ENCODE results near the gene ADCY7. TPM values are rescaled to one million over a fixed set of nuclear protein-coding genes. Genes with fewer than 3 reads are reported as not detected.

Gene ADCY7
- total RNA-seq, 1 experiment from 2014 or later = 34.2 TPM

DNA sequence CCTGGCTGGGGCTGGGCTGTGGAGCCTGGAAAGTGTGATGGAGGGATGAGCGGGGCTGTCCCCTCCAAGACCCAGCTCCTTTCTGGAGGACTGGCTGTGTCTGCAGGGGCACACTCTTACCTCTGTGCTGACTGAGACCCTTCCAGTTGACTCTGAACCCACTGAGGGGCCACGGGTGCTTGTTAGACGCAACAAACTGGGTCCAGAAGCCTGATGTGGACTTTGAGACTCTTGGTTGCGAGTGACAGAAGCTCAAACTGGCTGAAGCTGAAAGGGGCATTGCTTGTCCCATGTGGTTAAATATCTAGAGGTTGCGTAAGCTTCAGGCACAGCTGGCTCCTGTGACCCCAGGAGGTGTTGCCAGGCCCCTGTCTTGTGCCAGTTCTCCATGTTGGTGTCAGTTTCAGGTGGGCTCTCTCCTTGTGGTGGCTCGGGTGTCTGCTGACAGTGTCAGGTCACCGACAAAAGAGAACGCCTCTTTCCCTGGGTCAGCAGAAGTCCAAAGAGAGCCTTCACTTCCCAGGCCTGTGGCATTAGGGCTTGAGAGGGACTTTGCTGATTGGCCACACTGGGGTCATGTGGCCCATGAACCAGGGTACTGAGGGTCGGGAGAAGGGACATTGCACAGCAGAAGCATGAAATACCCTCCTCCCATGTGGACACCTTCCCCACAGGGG lies 16.7 kb downstream of the ADCY7 start:
- no peak overlapping the region for H3K4me2 ChIP-seq (ENCODE audit: low read length)
- H3K4me3 ChIP-seq (replicated peaks in 1 of 2; ENCODE audit: low read depth in 1 of 2, low read length in 2 of 2) = no peak overlapping the region
- H3K9me2 ChIP-seq (ENCODE audit: insufficient read depth) = no peaks in the 10 kb centered on the region
- no peak overlapping the region for H3K9ac ChIP-seq (ENCODE audit: low read length)
- TF ChIP-seq CBX3 (IDR thresholded peaks at IDR 0.05; ENCODE audit: low read depth) = no peak
- TF ChIP-seq SRF (IDR thresholded peaks at IDR 0.05; ENCODE audit: low read depth) = no peak
- no peak for TF ChIP-seq SIN3A (IDR thresholded peaks at IDR 0.05; ENCODE audit: low read depth)
- ChIA-PET POLR2A (no interaction called here), RAD21 (ENCODE audit: low non-redundant PET in 1 of 2, low total read pairs in 2 of 2, uncharacterized antibody in 2 of 2, unreplicated experiment in 2 of 2) (no interaction called here), CTCF (no interaction called here)
- BruUV-seq (replicated peaks) = no TSS peak
- H3K79me2 ChIP-seq (ENCODE audit: insufficient read depth, low read length) = peaks cover 4% of the 10 kb centered on the region; the same call in 1 of the 2 replicates
- H3K36me3 ChIP-seq (ENCODE audit: control insufficient read depth in 1 of 2, insufficient read depth in 2 of 2, low read length in 2 of 2) = no peaks in the 10 kb centered on the region
- no peaks in the 10 kb centered on the region for H4K20me1 ChIP-seq (ENCODE audit: insufficient read depth)
- no peaks in the 10 kb centered on the region for H3K4me1 ChIP-seq (ENCODE audit: control insufficient read depth in 1 of 2, insufficient read depth in 2 of 2, low read length in 2 of 2)
- no peaks in the 10 kb centered on the region for H3K27me3 ChIP-seq (ENCODE audit: insufficient read depth, low read length)
- no peak overlapping the region for H3K27ac ChIP-seq (ENCODE audit: low read depth, low read length)
- DNase-seq (ENCODE audit: low read depth, low spot score) (no peak), ATAC-seq (0 out of 2 replicates have a peak, but pooled peaks have one; percentile 15)
- intact Hi-C loops (cut with micrococcal nuclease) = no loop called here
- H2AFZ ChIP-seq (ENCODE audit: low read depth, low read length, poor library complexity, severe bottlenecking) = no peak overlapping the region
- H3K9me3 ChIP-seq (ENCODE audit: control insufficient read depth in 1 of 2, insufficient read depth in 1 of 2, low read depth in 1 of 2, low read length in 2 of 2) = no peaks in the 10 kb centered on the region

DNA sequence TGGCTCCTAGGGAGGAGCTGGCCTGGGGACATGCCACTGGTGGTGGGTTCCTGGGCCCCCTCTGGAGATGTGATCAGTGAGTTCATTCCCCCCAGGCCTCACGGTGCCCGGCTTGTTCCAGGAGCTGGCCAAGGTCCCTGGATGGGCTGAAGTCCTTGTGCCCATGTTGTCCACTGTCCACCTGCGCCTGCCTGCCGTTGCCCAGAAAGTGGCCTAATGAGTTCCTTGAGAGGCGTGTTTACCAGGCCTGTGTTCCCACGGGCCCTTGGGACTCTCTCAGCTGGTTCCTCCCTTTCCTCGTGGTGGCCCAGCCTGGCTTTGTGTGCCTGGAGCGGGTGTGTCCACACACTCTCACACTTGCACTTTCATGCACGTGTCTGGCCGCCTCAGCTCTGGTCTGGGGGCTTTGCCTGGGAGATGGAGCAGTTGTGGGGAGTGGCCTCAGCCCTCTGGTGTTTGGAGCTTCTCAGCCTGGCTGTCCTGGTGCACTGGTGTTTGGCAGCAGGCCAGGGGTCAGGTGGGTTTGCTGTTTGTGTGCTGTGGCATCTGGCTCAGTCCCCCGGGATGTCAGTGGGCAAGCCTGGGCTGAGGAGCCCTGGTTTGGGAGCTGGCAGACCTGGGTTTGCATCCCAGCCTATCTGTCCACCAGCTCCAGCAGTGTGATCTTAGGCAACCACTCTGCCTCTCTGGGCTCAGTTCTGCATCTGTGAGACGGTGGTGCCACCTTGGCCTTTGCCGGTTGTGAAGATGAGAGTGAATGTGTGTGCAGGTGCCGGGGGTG lies 18.0 kb downstream of the ADCY7 start:
- no peaks in the 10 kb centered on the region for H3K4me1 ChIP-seq (ENCODE audit: control insufficient read depth in 1 of 2, insufficient read depth in 2 of 2, low read length in 2 of 2)
- no peak for DNase-seq (ENCODE audit: low read depth, low spot score)
- no peaks in the 10 kb centered on the region for H3K9me3 ChIP-seq (ENCODE audit: control insufficient read depth in 1 of 2, insufficient read depth in 1 of 2, low read depth in 1 of 2, low read length in 2 of 2)
- ChIA-PET CTCF (no interaction called here), RAD21 (ENCODE audit: low non-redundant PET in 1 of 2, low total read pairs in 2 of 2, uncharacterized antibody in 2 of 2, unreplicated experiment in 2 of 2) (no interaction called here), POLR2A (no interaction called here)
- no peaks in the 10 kb centered on the region for H4K20me1 ChIP-seq (ENCODE audit: insufficient read depth)
- no peak overlapping the region for H3K27ac ChIP-seq (ENCODE audit: low read depth, low read length)
- no peaks in the 10 kb centered on the region for H3K9me2 ChIP-seq (ENCODE audit: insufficient read depth)
- H3K4me2 ChIP-seq (ENCODE audit: low read length) = no peak overlapping the region
- H2AFZ ChIP-seq (ENCODE audit: low read depth, low read length, poor library complexity, severe bottlenecking) = no peak overlapping the region
- no peak for ATAC-seq
- H3K27me3 ChIP-seq (ENCODE audit: insufficient read depth, low read length) = no peaks in the 10 kb centered on the region
- intact Hi-C loops (cut with micrococcal nuclease) = no loop called here
- no peak overlapping the region for H3K9ac ChIP-seq (ENCODE audit: low read length)
- BruUV-seq (replicated peaks) = no TSS peak
- TF ChIP-seq TCF7L2 (IDR thresholded peaks at IDR 0.05; ENCODE audit: borderline replicate concordance, extremely low read depth, insufficient read depth, insufficient read length) (no peak), ELF1 (IDR thresholded peaks at IDR 0.05; ENCODE audit: borderline replicate concordance, low read depth) (no peak), ZFX (IDR thresholded peaks at IDR 0.05) (no peak), POLR2AphosphoS5 (IDR thresholded peaks at IDR 0.05; ENCODE audit: low read depth, low read length) (no peak), EZH2 (IDR thresholded peaks at IDR 0.05) (no peak), CBX3 (IDR thresholded peaks at IDR 0.05; ENCODE audit: low read depth) (no peak)
- TF ChIP-seq, protein P1, sequence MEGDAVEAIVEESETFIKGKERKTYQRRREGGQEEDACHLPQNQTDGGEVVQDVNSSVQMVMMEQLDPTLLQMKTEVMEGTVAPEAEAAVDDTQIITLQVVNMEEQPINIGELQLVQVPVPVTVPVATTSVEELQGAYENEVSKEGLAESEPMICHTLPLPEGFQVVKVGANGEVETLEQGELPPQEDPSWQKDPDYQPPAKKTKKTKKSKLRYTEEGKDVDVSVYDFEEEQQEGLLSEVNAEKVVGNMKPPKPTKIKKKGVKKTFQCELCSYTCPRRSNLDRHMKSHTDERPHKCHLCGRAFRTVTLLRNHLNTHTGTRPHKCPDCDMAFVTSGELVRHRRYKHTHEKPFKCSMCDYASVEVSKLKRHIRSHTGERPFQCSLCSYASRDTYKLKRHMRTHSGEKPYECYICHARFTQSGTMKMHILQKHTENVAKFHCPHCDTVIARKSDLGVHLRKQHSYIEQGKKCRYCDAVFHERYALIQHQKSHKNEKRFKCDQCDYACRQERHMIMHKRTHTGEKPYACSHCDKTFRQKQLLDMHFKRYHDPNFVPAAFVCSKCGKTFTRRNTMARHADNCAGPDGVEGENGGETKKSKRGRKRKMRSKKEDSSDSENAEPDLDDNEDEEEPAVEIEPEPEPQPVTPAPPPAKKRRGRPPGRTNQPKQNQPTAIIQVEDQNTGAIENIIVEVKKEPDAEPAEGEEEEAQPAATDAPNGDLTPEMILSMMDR (IDR thresholded peaks at IDR 0.05 in 2 of 3, conservative IDR thresholded peaks at IDR 0.05 in 1 of 3; ENCODE audit: borderline replicate concordance in 1 of 3, insufficient read depth in 1 of 3, low read depth in 2 of 3, low read length in 2 of 3) = no peak
- TF ChIP-seq, protein P2, sequence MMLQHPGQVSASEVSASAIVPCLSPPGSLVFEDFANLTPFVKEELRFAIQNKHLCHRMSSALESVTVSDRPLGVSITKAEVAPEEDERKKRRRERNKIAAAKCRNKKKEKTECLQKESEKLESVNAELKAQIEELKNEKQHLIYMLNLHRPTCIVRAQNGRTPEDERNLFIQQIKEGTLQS (IDR thresholded peaks at IDR 0.05) = no peak
- H3K36me3 ChIP-seq (ENCODE audit: control insufficient read depth in 1 of 2, insufficient read depth in 2 of 2, low read length in 2 of 2) = no peaks in the 10 kb centered on the region
- peaks cover 3% of the 10 kb centered on the region; the same call in 1 of the 2 replicates for H3K79me2 ChIP-seq (ENCODE audit: insufficient read depth, low read length)
- no peak overlapping the region for H3K4me3 ChIP-seq (replicated peaks in 1 of 2; ENCODE audit: low read depth in 1 of 2, low read length in 2 of 2)
